ENCODE measurements around the gene LPP.

DNA sequence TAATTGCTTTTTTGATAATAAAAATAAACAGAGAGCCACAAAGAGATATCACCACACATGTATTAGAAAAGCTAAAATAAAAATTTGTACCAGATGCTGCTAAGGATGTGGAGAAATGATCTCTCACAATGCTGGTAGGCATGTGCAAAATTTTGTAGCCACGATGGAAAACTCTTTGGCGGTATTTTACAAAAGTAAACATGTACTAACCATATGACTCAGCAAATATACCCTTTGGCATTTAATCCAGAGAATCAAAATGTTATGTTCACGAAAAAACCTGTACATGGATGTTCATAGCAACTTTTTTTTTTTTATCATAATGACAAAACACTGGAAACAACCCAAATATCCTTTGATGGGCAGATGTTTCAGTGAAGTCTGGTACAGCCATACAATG, 261.2 kb downstream of the LPP start:
- TF ChIP-seq, protein P1, sequence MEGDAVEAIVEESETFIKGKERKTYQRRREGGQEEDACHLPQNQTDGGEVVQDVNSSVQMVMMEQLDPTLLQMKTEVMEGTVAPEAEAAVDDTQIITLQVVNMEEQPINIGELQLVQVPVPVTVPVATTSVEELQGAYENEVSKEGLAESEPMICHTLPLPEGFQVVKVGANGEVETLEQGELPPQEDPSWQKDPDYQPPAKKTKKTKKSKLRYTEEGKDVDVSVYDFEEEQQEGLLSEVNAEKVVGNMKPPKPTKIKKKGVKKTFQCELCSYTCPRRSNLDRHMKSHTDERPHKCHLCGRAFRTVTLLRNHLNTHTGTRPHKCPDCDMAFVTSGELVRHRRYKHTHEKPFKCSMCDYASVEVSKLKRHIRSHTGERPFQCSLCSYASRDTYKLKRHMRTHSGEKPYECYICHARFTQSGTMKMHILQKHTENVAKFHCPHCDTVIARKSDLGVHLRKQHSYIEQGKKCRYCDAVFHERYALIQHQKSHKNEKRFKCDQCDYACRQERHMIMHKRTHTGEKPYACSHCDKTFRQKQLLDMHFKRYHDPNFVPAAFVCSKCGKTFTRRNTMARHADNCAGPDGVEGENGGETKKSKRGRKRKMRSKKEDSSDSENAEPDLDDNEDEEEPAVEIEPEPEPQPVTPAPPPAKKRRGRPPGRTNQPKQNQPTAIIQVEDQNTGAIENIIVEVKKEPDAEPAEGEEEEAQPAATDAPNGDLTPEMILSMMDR (IDR thresholded peaks at IDR 0.05) = no peak
- TF ChIP-seq POLR2A (IDR thresholded peaks at IDR 0.05) = no peak

Measured in Peyer's patch (tissue), 4 donors.